WTC11 (cell line): Measurements from ENCODE around the gene GNAS. TPM values are rescaled to one million over a fixed set of nuclear protein-coding genes. Genes with fewer than 3 reads are reported as not detected.

Experiments used
- ATAC-seq: fragments of 200-7000 bp; cut with Tn5 transposase; 2 replicates; pipeline ENCODE4 v1.10.0; 2021; ENCODE audit warnings: mild to moderate bottlenecking, moderate library complexity
- CTCF ChIA-PET: fragments of 300-600 bp; sonication (Branson Sonifier 250); formaldehyde crosslinking; loops from one replicate; lab custom pipeline; 2021; ENCODE audit warnings: antibody characterized with exemption; lab: Charles Lee
- POLR2A ChIA-PET: fragments of 350-600 bp; sonication (Branson Sonifier 250); formaldehyde crosslinking; loops from one replicate; lab custom pipeline; 2021; ENCODE audit warnings: antibody characterized with exemption; lab: Charles Lee
- DNase-seq: peaks from one replicate; pipeline ENCODE4 v3.0.0; 2021; ENCODE audit warnings: low spot score
- H3K27ac Mint-ChIP-seq: 2 replicates; pipeline ENCODE4 v1.8.0; 2021; ENCODE audit warnings: mixed read lengths
- H3K27me3 Mint-ChIP-seq: 2 replicates; pipeline ENCODE4 v1.8.0; 2021; ENCODE audit warnings: low read depth, mild to moderate bottlenecking, moderate library complexity, mixed read lengths
- H3K36me3 Mint-ChIP-seq: 2 replicates; pipeline ENCODE4 v1.8.0; 2021; ENCODE audit warnings: mixed read lengths
- H3K4me1 Mint-ChIP-seq: 2 replicates; pipeline ENCODE4 v1.8.0; 2022; ENCODE audit warnings: mixed read lengths
- H3K4me3 Mint-ChIP-seq: 2 replicates; pipeline ENCODE4 v1.8.0; 2021; ENCODE audit warnings: mild to moderate bottlenecking, moderate library complexity, mixed read lengths
- H3K9me3 Mint-ChIP-seq: 2 replicates; pipeline ENCODE4 v1.8.0; 2021; ENCODE audit warnings: mixed read lengths
- CDX4 ChIP-seq: fragments of 250-450 bp; sonication (Bioruptor Pico); IDR thresholded peaks from 2 replicates; pipeline ENCODE4 v1.9.0; 2021; ENCODE audit warnings: moderate library complexity, mild to moderate bottlenecking, inconsistent platforms, borderline replicate concordance
- EMX1 ChIP-seq: fragments of 250-450 bp; sonication (Bioruptor Pico); IDR thresholded peaks from 2 replicates; pipeline ENCODE4 v1.8.0; 2021; ENCODE audit warnings: mild to moderate bottlenecking
- FOXK1 ChIP-seq: sonication (generic); formaldehyde crosslinking; IDR thresholded peaks from 2 replicates; pipeline ENCODE4 v1.8.0; 2022; ENCODE audit warnings: mild to moderate bottlenecking, moderate library complexity, missing genetic modification reagents
- HMGA2 ChIP-seq: fragments of 250-450 bp; sonication (Bioruptor Pico); IDR thresholded peaks from 2 replicates; pipeline ENCODE4 v1.4.0; 2021; ENCODE audit warnings: mild to moderate bottlenecking, moderate library complexity
- NFATC4 ChIP-seq: fragments of 250-450 bp; sonication (Bioruptor Pico); IDR thresholded peaks from 2 replicates; pipeline ENCODE4 v1.9.0; 2021; ENCODE audit warnings: mild to moderate bottlenecking
- NFE2L1 ChIP-seq: sonication (generic); formaldehyde crosslinking; IDR thresholded peaks from 2 replicates; pipeline ENCODE4 v1.8.1; 2023; ENCODE audit warnings: missing genetic modification reagents
- PRDM15 ChIP-seq: sonication (generic); formaldehyde crosslinking; IDR thresholded peaks from 2 replicates; pipeline ENCODE4 v1.8.0; 2022; ENCODE audit warnings: missing genetic modification reagents
- SMAD3 ChIP-seq: sonication (generic); formaldehyde crosslinking; IDR thresholded peaks from 2 replicates; pipeline ENCODE4 v1.8.0; 2022; ENCODE audit warnings: missing genetic modification reagents, mild to moderate bottlenecking, borderline replicate concordance
- STAT6 ChIP-seq: sonication (generic); formaldehyde crosslinking; conservative IDR thresholded peaks from 2 replicates; pipeline ENCODE4 v1.8.1; 2023; ENCODE audit warnings: mild to moderate bottlenecking, low read depth, missing genetic modification reagents, moderate library complexity
- TEAD4 ChIP-seq: sonication (generic); formaldehyde crosslinking; IDR thresholded peaks from 2 replicates; pipeline ENCODE4 v1.8.0; 2022; ENCODE audit warnings: mild to moderate bottlenecking, missing genetic modification reagents
- TP53 ChIP-seq: sonication (generic); formaldehyde crosslinking; IDR thresholded peaks from 2 replicates; pipeline ENCODE4 v1.8.1; 2023; ENCODE audit warnings: mild to moderate bottlenecking, missing genetic modification reagents
- ZBTB21 ChIP-seq: sonication (generic); formaldehyde crosslinking; IDR thresholded peaks from 2 replicates; pipeline ENCODE4 v1.8.1; 2023; ENCODE audit warnings: mild to moderate bottlenecking, missing genetic modification reagents, borderline replicate concordance
- ZBTB43 ChIP-seq: sonication (generic); formaldehyde crosslinking; IDR thresholded peaks from 2 replicates; pipeline ENCODE4 v1.8.1; 2023; ENCODE audit warnings: mild to moderate bottlenecking, missing genetic modification reagents
- ZNF138 ChIP-seq: sonication (generic); formaldehyde crosslinking; conservative IDR thresholded peaks from 2 replicates; pipeline ENCODE4 v1.8.1; 2022; ENCODE audit warnings: mild to moderate bottlenecking, moderate library complexity, missing genetic modification reagents
- ZNF219 ChIP-seq: sonication (generic); formaldehyde crosslinking; IDR thresholded peaks from 2 replicates; pipeline ENCODE4 v1.8.0; 2023; ENCODE audit warnings: missing genetic modification reagents, mild to moderate bottlenecking, borderline replicate concordance
- total RNA-seq: library from RNA; stranded (reverse); gene quantifications from 3 replicates; pipeline ENCODE4 v1.2.3, GENCODE V29; 2021

GNAS gene
- total RNA-seq, 1 experiment from 2014 or later, result 868 TPM

GRCh38 chr20:58825450-58825849, 27.1 kb upstream of the GNAS start:
- peaks cover 18% of the 10 kb centered on the region for H3K9me3 Mint-ChIP-seq
- no peaks in the 10 kb centered on the region for H3K4me1 Mint-ChIP-seq
- CTCF ChIA-PET, result interaction anchor here (1.8 kb wide), 1 partner anchor 13 kb away, joined by 6 read pairs; no protein-coding TSS in a partner anchor
- no peak overlapping the region for H3K4me3 Mint-ChIP-seq
- H3K36me3 Mint-ChIP-seq, result peaks cover 41% of the 10 kb centered on the region
- DNase-seq (no peak), ATAC-seq (no peak)
- POLR2A ChIA-PET, result no interaction called here
- H3K27ac Mint-ChIP-seq, result no peak overlapping the region
- no peaks in the 10 kb centered on the region for H3K27me3 Mint-ChIP-seq
- TF ChIP-seq FOXK1 (CRISPR knock-in tag) (no peak), PRDM15 (CRISPR knock-in tag) (no peak), ZBTB43 (CRISPR knock-in tag) (no peak), TEAD4 (CRISPR knock-in tag) (no peak), SMAD3 (no peak), ZBTB21 (CRISPR knock-in tag) (no peak), ZNF219 (CRISPR knock-in tag) (no peak), HMGA2 (no peak)

GRCh38 chr20:58826271-58826670, 26.2 kb upstream of the GNAS start:
- H3K36me3 Mint-ChIP-seq, result peaks cover 37% of the 10 kb centered on the region
- peaks cover 14% of the 10 kb centered on the region for H3K9me3 Mint-ChIP-seq
- no peak overlapping the region for H3K27ac Mint-ChIP-seq

More at GRCh38 chr20:58826271-58826670, 26.2 kb upstream of the GNAS start:
- CTCF ChIA-PET, result interaction anchor here (0.6 kb wide), 2 partner anchors 12 to 599 kb away, joined by 3 read pairs; no protein-coding TSS in a partner anchor
- H3K4me1 Mint-ChIP-seq, result no peaks in the 10 kb centered on the region
- TF ChIP-seq NFATC4 (CRISPR knock-in tag), result no peak
- TF ChIP-seq CDX4 (CRISPR knock-in tag), result no peak
- no peak for TF ChIP-seq EMX1 (CRISPR knock-in tag)
- no peak for TF ChIP-seq ZNF138 (CRISPR knock-in tag)
- TF ChIP-seq STAT6, result no peak
- no peak for TF ChIP-seq TP53 (CRISPR knock-in tag)
- no peak for TF ChIP-seq NFE2L1 (CRISPR knock-in tag)
- TF ChIP-seq, all 79 proteins: peak for 0
- no peak for DNase-seq
- POLR2A ChIA-PET, result no interaction called here
- Mint-ChIP-seq H3K27me3 (no peaks in the 10 kb centered on the region), H3K4me3 (no peak overlapping the region)
- no peak for ATAC-seq
